Measurements from ENCODE around the gene ARPC1A. TPM values are rescaled to one million over a fixed set of nuclear protein-coding genes. Genes with fewer than 3 reads are reported as not detected.
"Not testable (repeated sequence)": the region's sequence is repeated elsewhere in the genome, so short reads cannot be mapped to it uniquely, and the experiment has no call there.

ARPC1A gene
- total RNA-seq, 1 experiment from 2014 or later, result 149 TPM

DNA sequence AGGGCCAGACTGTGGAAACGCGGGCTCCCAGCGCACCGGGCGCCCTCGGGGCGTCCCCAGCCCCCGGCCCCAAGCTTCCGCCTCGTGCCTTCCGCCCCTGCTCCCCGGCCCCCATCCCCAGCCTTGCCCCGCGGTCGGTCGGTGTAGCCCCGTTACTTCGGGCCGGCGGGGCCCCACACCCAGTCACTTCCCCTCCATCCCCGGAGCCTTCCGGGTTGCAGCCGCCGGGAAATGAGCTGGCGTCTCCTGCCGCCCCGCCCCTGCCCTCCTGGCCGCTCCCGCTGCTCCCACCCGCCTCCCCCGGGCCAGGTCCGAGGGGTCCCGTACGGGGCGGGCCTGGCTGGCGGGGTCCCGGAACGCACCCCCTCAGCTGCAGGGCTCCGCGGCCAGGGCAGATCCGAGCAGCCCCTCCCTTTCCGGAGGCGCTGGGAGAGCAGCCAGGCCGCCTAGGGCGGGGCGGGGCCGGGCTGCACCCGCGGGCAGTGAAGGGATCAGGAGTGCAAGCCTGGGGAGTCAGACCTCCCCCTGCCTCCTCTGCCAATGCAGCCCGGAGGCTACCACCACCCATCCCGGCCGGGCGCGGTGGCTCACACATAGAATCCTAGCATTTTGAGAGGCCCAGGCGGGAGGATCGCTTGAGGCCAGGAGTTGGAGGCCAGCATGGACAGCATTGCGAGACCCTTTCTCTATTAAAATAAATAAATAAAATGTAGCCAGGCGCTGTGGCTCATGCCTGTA lies 49.5 kb downstream of the ARPC1A start:
- H3K27me3 Mint-ChIP-seq (ENCODE audit: insufficient read depth, unreplicated experiment), result no peaks in the 10 kb centered on the region
- no TSS peak for BruUV-seq (replicated peaks)
- DNase-seq (ENCODE audit: unreplicated experiment), result peak; percentile 88
- peak overlapping the region; percentile 39 for H3K27ac Mint-ChIP-seq (ENCODE audit: low read depth, unreplicated experiment)
- POLR2A ChIA-PET, result interaction anchor here (0.6 to 3.8 kb wide), 6 partner anchors 26 to 184 kb away, joined by 3 to 46 read pairs (median 3); partner anchors contain the start of genes BUD31 and PDAP1
- H3K36me3 Mint-ChIP-seq (ENCODE audit: insufficient read depth, unreplicated experiment), result peaks cover 31% of the 10 kb centered on the region
- peak overlapping the region; percentile 70 for H3K4me3 Mint-ChIP-seq (ENCODE audit: unreplicated experiment)
- TF ChIP-seq CTCF (IDR thresholded peaks at IDR 0.05; ENCODE audit: unreplicated experiment), result no peak
- peaks cover 14% of the 10 kb centered on the region for H3K4me1 Mint-ChIP-seq (ENCODE audit: insufficient read depth, unreplicated experiment)
- H3K9me3 Mint-ChIP-seq (ENCODE audit: unreplicated experiment), result no peaks in the 10 kb centered on the region
- intact Hi-C loops (cut with micrococcal nuclease), result no loop called here
- CTCF ChIA-PET, result interaction anchor here (0.6 to 1.0 kb wide), 3 partner anchors 28 to 36 kb away, joined by 3 to 4 read pairs (median 3); no protein-coding TSS in a partner anchor

DNA sequence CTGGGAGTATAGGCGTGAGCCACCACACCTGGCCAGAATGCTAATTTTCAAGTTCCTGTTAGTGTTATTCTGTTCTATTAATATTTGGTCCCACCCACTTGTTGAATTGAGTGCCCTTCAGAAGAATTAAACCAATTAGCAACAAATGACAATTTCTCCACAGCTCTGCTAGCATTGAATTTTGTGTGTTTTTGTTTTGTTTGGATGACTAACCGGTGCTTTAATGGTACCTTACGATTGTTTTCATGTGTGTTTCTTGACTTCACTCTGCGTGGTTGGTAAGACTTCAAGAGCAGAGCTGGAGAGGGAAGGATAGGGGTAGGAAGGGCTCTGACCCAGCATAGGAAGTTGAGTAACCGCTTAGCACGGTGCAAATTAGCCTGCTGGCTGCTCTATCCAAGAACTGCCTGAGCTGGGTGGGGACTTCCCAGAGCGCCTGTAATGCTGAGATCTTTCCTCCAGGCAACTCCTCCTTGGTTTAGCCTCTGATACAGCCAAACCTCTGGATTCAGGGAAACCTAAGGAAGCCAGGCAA lies 53.4 kb downstream of the ARPC1A start:
- Mint-ChIP-seq H3K4me3 (ENCODE audit: unreplicated experiment) (peak overlapping the region; percentile 55), H3K4me1 (ENCODE audit: insufficient read depth, unreplicated experiment) (peaks cover 18% of the 10 kb centered on the region), H3K27ac (ENCODE audit: low read depth, unreplicated experiment) (peak overlapping the region; percentile 79), H3K9me3 (ENCODE audit: unreplicated experiment) (no peaks in the 10 kb centered on the region), H3K36me3 (ENCODE audit: insufficient read depth, unreplicated experiment) (peaks cover 36% of the 10 kb centered on the region), H3K27me3 (ENCODE audit: insufficient read depth, unreplicated experiment) (no peaks in the 10 kb centered on the region)
- no TSS peak for BruUV-seq (replicated peaks)
- POLR2A ChIA-PET, result interaction anchor here (0.6 to 2.9 kb wide), 8 partner anchors 11 to 380 kb away, joined by 3 to 36 read pairs (median 3); partner anchors contain the start of genes BUD31 and PDAP1
- TF ChIP-seq CTCF (IDR thresholded peaks at IDR 0.05; ENCODE audit: unreplicated experiment), result no peak
- DNase-seq (ENCODE audit: unreplicated experiment), result peak; percentile 92
- intact Hi-C loops (cut with micrococcal nuclease), result loop anchor here (2.0 kb wide), 1 partner anchor 30 kb away; the partner anchor contains the start of genes BUD31 and PDAP1
- CTCF ChIA-PET, result interaction anchor here (1.1 kb wide), 1 partner anchor 35 kb away, joined by 4 read pairs; no protein-coding TSS in a partner anchor

DNA sequence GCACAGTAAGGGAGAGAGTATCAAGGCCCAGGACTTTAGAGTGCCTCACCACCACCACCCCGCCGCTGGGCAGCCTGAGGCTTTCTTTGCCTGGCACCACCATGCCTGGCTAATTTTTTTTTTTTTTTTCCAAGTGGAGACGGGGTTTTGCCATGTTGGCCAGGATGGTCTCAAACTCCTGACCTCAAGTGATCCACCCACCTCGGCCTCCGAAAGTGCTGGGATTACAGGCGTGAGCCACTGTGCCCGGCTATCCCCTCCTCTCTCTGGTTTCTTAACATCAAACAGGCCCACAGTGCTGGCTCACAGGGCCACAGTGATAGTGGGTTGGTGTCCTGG lies 54.0 kb downstream of the ARPC1A start:
- not testable (repeated sequence) for H3K27me3 Mint-ChIP-seq (ENCODE audit: insufficient read depth, unreplicated experiment); H3K9me3 Mint-ChIP-seq (ENCODE audit: unreplicated experiment); DNase-seq (ENCODE audit: unreplicated experiment)
- BruUV-seq (replicated peaks), result TSS peak; percentile 4
- intact Hi-C loops (cut with micrococcal nuclease), result loop anchor here (2.0 kb wide), 1 partner anchor 29 kb away; the partner anchor contains the start of genes BUD31 and PDAP1
- POLR2A ChIA-PET, result interaction anchor here (0.6 to 2.9 kb wide), 7 partner anchors 10 to 50 kb away, joined by 3 to 36 read pairs (median 3); partner anchors contain the start of genes BUD31 and PDAP1
- peak overlapping the region; percentile 79 for H3K27ac Mint-ChIP-seq (ENCODE audit: low read depth, unreplicated experiment)
- peaks cover 36% of the 10 kb centered on the region for H3K36me3 Mint-ChIP-seq (ENCODE audit: insufficient read depth, unreplicated experiment)
- CTCF ChIA-PET, result interaction anchor here (1.1 kb wide), 1 partner anchor 34 kb away, joined by 4 read pairs; no protein-coding TSS in a partner anchor
- peaks cover 18% of the 10 kb centered on the region for H3K4me1 Mint-ChIP-seq (ENCODE audit: insufficient read depth, unreplicated experiment)
- H3K4me3 Mint-ChIP-seq (ENCODE audit: unreplicated experiment), result peak overlapping the region; percentile 55

DNA sequence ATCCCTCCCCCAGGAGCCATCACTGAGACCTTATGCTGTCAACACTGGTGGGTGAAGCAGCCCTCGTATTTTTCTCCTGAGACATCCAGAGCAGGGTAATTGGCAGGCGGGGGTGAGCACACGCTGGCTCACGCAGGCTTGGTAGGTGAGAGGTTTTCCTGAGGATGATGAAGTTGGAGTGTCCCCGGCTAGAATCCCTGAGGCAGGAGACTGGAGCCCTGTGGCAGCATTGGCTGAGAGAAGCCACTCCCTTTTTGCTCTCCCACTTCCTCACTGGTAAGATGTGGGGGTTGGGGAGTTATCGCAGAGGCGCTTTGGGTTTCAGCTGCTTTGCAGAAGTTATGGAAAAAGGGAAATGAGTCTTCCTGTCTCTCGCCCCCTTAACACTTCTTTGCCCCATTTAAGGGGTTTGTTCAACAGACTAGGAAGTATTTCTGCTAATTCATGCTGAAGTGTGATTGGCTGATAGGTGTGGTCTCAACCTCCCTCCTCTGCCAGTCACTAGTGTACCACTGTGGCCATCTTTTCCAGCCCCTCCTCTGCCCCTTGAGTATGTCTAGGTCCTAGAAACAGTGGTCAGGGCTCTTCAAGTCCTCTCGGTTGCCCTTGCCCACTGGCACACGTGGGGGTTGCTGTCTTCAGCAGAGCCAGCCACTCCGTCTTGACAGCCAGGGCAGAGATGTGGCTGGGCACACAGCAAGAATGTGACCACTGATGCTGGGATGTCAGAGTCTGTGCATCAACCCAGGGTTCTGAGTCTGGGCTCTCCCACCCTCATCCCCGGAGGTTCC lies 54.5 kb downstream of the ARPC1A start:
- ChIA-PET POLR2A (interaction anchor here (0.9 to 2.9 kb wide), 3 partner anchors 10 to 28 kb away, joined by 3 to 36 read pairs (median 6); partner anchors contain the start of genes BUD31 and PDAP1), CTCF (interaction anchor here (0.6 to 1.1 kb wide), 3 partner anchors 10 to 44 kb away, joined by 3 to 4 read pairs (median 3); no protein-coding TSS in a partner anchor)
- Mint-ChIP-seq H3K4me1 (ENCODE audit: insufficient read depth, unreplicated experiment) (peaks cover 18% of the 10 kb centered on the region), H3K27me3 (ENCODE audit: insufficient read depth, unreplicated experiment) (no peaks in the 10 kb centered on the region), H3K36me3 (ENCODE audit: insufficient read depth, unreplicated experiment) (peaks cover 36% of the 10 kb centered on the region), H3K4me3 (ENCODE audit: unreplicated experiment) (peak overlapping the region; percentile 55), H3K9me3 (ENCODE audit: unreplicated experiment) (no peaks in the 10 kb centered on the region), H3K27ac (ENCODE audit: low read depth, unreplicated experiment) (peak overlapping the region; percentile 79)
- BruUV-seq (replicated peaks), result no TSS peak
- DNase-seq (ENCODE audit: unreplicated experiment), result peak; percentile 52
- intact Hi-C loops (cut with micrococcal nuclease), result no loop called here
- TF ChIP-seq CTCF (IDR thresholded peaks at IDR 0.05; ENCODE audit: unreplicated experiment), result no peak
